Activated naive CD4-positive, alpha-beta T cell treated with anti-CD3 and anti-CD28 coated beads, Interleukin-2, amount 50 U/mL, for 72 hours (primary cell): ENCODE data around the gene TSSK2. TPM values are rescaled to one million over a fixed set of nuclear protein-coding genes. Genes with fewer than 3 reads are reported as not detected.

Experiments used
- ATAC-seq, 2 donors: fragments of 150-1000 bp; cut with Tn5 transposase; 2 replicates each; pipeline ENCODE4 v1.10.0; 2021; ENCODE audit warnings: mild to moderate bottlenecking in 2 of 2, moderate library complexity in 2 of 2
- DNase-seq, 2 donors: peaks; one replicate each; pipeline ENCODE4 v3.0.0; 2021 to 2022; ENCODE audit warnings: low spot score in 2 of 2
- H3K27ac Mint-ChIP-seq, 2 donors: one replicate each; pipeline ENCODE4 v1.8.0; 2022; ENCODE audit warnings: mild to moderate bottlenecking in 2 of 2, mixed read lengths in 2 of 2
- H3K36me3 Mint-ChIP-seq, 2 donors: one replicate each; pipeline ENCODE4 v1.8.0; 2022; ENCODE audit warnings: mixed read lengths in 2 of 2
- H3K9me3 Mint-ChIP-seq, 2 donors: one replicate each; pipeline ENCODE4 v1.8.0; 2022; ENCODE audit warnings: mixed read lengths in 2 of 2
- total RNA-seq, 2 donors: library from RNA; stranded (reverse); gene quantifications; one replicate each; pipeline ENCODE4 v1.2.3, GENCODE V29; 2022

Gene TSSK2
- total RNA-seq, 2 donors from 2014 or later: not detected

DNA sequence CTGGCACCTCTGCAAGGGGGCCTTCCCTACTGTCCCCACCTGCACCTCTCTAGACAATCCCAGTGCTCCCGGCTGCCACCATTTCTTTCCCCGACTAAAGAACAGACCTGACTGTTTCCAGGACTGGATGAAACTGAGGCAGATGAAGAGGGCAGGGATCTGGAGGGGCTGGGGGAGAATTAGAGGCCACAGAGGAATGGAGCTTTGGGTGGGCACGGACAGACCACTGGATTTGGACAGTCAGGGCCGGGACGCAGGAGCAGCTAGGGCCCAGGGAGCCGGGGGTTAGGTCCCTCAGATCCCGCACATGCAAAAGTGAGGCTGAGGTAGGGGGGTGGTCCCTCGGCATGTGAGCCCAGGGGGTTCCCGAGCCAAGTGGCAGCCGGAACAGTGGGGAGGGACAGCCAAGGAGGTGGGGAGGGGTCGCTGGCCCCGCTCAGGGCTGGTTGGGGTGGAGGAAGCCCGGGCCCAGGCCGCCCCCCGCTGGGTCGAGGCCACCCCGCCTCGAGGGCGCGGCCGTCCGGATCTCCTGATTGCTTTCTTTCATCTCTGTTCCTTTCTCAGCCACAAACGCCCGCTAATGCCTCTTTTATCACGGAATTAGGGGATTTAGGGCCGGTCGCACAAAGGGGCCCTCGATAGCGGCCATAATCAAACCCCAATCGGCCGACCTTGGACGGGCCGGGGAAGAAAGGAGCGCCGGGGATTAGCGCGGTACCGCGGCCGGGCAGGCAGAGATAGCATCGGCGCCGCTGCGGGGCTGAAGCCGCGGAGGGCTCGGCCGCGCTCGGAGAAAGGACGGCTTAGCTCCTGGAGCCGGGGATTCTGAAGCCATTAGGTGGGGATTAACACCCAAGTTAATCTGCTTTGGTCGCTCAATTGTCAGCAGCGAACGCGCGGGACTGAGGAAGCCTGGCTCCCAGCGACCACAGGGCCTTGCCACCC is 38.2 kb downstream of the TSSK2 start:
- ATAC-seq: no peak
- Mint-ChIP-seq H3K27ac (no peak overlapping the region), H3K9me3 (no peaks in the 10 kb centered on the region), H3K36me3 (peaks cover 10 to 14% of the 10 kb centered on the region in 2 donors)
- DNase-seq: no peak

DNA sequence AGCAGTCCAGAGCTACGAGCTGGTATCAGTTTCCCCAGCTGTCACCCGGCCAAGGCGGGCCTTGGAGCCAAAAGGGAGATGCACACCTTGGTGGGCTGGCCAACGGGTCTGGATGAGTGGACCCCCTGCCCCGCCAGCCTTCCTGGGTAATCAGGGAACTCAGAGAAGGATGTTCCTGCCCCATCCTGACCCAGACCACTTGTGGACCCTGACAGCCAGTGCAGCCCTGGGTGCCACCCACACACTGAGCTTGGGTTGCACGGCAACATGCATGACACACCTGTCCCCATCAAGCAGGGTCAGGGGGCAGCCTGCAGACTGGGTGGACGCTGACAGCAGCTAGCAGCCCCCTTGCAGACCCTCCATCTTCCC is 38.8 kb downstream of the TSSK2 start:
- Mint-ChIP-seq H3K36me3 (peaks cover 10 to 14% of the 10 kb centered on the region in 2 donors), H3K27ac (no peak overlapping the region), H3K9me3 (no peaks in the 10 kb centered on the region)
- no peak for DNase-seq
- no peak for ATAC-seq

DNA sequence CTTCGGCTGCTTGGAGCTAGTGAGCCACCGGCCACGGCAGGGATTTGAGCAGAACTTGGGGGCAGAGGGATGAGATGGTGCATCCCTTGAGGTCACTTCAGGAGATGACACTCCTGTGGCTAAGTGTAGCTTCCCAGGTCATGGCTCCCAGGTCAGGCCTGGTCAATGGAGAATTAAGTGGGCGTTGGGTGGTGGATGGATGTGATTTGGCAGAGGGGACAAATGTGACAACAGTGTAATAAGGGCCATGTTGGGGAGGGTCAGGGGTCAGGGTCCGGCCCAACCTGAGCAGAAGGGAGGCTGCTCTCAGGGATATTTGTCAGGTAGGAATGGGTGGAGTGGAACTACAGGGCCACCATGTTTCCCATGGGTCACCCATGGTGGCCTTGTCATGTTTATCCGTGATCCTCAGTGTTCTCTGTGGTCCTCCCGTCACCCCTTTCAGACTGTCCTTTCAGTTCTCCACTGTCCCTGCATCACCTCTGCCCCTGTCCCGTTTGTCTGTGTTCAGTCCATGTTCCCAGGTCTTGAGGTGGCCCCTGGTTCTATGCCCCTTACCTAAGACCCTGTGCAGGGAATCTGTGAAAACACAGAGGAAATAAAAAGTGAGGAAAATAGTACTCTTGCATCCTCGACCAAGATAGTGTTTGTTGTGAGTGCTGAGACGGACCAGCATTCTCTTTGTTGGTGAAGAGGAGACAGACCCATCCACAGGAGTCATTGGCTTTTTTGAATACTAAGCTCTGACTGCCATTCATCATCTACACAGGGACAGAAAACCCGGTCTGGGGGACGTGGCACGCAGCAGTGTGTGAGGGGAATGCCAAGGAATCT is 41.3 kb downstream of the TSSK2 start:
- Mint-ChIP-seq H3K27ac (peak overlapping the region; percentile 91 to 93), H3K36me3 (peaks cover 10 to 14% of the 10 kb centered on the region in 2 donors), H3K9me3 (no peaks in the 10 kb centered on the region)
- DNase-seq: no peak
- ATAC-seq: peak in 1 of 2 donors; percentile 10

DNA sequence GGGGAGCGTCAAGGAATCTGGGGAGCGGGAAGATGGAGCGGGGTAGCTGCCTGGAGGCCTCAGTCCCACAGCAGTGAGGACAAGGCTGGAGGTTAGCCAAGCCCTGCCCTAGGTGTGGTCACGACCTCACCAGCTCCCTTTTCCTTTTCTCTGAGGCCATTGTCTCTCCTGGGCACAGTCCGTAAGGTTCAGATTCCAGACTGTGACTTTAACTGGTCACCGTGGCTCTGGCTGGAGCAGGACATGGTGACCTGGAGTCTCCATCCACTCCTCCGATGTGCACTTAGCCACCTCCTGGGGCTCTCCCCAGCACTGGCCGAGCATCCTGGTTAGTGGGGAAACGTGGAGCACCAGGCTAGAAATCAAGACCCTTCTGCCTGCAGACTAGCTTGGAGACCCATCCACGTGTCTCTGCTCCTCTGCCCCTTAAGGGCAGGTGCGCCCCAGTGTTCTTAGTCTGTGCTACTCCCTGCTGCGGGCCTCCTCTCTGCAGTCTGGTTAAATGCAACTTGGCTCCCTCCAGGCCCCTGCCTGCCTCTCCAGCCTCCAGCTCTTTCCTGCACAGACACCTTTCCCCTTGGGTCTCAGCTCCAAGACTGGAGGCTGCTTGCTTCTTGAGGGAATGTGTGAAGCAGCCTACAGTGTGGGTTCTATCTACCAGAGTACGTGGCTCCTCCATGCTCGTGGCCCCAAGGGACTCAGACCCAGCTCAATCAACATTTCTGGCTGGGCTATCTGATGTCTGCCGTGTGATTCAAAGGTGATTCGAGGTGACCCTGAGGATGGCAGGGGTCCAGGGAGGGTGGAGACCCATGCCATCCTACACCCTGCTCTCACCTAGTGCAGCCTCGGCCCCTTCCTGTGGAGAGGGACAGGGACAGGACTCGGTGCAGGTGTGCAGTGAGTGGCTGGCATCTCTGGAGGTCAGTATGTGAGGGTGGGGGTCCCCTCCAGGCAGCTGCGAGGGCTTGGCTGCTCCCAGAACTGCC is 42.2 kb downstream of the TSSK2 start:
- peak overlapping the region; percentile 91 to 93 for H3K27ac Mint-ChIP-seq
- ATAC-seq (no peak), DNase-seq (no peak)
- H3K36me3 Mint-ChIP-seq: peaks cover 10 to 14% of the 10 kb centered on the region in 2 donors
- H3K9me3 Mint-ChIP-seq: no peaks in the 10 kb centered on the region

DNA sequence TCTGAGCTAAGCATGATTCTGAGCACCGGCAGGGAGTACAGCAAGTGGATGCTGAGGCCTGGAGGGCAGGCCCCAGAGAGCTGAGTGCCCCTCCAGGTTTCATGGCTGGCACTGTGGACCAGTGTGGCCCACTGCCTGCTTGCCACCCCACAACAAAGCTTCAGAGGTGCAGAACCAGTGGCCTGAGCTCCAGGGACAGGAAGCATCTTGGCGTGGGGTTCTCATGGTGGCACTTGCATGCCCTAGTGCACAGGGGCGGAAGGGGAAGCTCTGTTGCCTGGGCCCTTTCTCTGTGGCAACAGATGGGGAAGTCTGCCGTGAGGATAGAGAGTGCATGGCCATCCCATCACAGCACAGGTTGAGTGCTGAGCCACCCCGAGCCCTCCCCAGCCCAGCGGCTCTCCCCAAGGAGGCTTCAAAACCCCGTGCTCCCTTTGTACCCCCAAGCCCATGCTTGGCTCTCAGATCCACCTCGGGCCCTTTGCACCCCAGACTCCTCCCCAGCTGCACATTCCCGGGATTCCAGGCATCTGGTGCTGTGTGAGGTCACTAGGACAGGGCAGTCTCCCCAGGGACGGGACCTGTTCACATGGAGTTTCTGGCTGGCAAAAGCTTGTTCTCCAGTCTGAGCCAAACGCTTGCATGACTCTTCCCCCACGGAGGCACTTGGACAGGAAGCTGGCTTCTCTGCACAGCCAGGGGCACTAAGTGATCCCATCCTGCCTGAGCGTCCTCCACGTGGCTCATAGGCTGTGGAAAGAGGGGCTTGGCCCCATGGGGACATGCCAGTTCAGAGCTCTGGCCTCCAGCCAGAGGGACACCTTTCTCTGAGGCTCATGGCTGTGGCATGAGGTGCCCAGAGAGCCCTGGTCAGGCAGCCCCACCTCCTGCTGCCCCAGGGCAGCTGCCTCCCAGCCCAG is 43.3 kb downstream of the TSSK2 start:
- Mint-ChIP-seq H3K9me3 (no peaks in the 10 kb centered on the region), H3K27ac (no peak overlapping the region), H3K36me3 (peaks cover 10 to 14% of the 10 kb centered on the region in 2 donors)
- no peak for DNase-seq
- ATAC-seq: no peak

DNA sequence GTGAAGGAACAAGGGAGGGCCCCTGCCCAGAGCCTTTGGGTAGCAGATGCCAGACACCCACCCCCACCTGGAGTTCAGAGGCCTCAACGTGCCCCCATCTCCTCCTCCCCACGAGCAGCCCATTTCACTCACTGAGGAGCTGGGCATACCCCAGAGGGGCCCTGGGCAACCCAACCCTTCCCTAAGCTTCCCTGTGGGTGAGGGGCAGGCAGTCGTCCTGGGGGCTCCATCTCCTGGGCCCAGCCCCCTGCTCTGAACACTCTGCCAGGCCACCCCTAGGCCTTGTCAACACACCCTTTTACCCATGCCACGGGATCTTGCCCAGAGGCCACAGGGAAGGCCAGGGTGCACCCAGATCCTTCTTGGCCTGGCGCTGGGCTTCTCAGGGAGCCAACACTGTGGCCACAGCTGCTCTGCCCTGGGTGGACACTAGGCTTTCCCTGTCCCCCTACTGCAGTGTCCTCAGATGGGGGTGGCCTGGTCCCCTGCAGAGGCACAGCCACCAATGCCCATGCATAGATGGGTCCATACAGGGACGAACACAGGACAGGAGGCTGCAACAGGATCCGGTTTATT is 44.0 kb downstream of the TSSK2 start:
- no peak for DNase-seq
- Mint-ChIP-seq H3K9me3 (no peaks in the 10 kb centered on the region), H3K27ac (no peak overlapping the region), H3K36me3 (peaks cover 10 to 14% of the 10 kb centered on the region in 2 donors)
- no peak for ATAC-seq

DNA sequence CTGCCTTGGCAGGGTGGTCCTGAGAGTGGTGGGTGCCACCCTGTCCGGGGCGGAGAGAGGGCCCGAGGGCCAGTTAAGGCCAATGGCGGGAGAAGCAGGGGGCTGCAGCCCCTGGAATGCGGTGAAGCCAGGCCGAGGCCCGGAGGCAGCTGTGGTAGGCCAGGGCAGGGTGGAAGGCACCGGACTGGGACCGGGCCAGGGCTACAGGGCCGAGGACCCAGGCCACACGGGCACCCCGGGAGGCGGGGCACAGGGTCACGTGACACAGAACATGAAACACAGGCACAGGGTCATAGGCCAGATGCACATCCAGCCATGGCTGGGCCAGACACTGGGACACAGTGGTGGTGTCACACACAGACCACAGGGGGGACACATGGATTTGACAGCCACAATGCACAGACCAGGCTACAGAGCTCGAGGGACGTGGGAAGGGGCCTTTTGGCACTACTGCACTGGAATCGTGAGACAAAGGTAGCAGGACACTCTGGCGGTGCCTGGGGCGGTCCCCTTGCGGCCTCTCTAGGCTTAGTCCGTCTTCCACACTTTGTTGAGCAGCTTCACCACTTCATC is 44.6 kb downstream of the TSSK2 start:
- DNase-seq (no peak), ATAC-seq (no peak)
- no peaks in the 10 kb centered on the region for H3K9me3 Mint-ChIP-seq
- H3K36me3 Mint-ChIP-seq: peaks cover 10 to 14% of the 10 kb centered on the region in 2 donors
- peak overlapping the region in 1 of 2 donors; percentile 82 for H3K27ac Mint-ChIP-seq

DNA sequence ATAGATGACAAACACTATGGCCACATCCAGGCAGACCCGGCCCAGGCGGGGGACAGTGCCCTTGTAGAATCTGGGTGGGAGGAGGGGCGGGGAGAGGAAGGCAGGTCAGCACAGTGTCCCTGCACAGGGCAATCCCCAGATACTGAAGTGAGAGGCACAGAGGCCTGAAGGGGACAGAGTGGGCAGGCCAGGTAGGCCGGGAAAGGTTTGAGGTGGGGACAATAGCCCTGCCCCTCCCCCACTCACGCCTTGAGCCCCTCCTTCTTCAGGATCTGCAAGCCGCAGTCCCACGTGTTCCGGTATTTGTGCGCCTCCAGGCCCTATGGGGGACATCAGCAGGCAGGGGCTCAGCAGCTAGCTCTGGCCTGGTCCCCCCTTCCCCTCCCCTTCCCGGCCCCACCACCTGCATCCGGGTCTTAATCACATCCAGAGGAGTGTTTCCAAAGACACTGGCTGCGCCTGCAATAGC is 45.1 kb downstream of the TSSK2 start:
- Mint-ChIP-seq H3K36me3 (peaks cover 10 to 14% of the 10 kb centered on the region in 2 donors), H3K9me3 (no peaks in the 10 kb centered on the region), H3K27ac (no peak overlapping the region)
- no peak for ATAC-seq
- no peak for DNase-seq

DNA sequence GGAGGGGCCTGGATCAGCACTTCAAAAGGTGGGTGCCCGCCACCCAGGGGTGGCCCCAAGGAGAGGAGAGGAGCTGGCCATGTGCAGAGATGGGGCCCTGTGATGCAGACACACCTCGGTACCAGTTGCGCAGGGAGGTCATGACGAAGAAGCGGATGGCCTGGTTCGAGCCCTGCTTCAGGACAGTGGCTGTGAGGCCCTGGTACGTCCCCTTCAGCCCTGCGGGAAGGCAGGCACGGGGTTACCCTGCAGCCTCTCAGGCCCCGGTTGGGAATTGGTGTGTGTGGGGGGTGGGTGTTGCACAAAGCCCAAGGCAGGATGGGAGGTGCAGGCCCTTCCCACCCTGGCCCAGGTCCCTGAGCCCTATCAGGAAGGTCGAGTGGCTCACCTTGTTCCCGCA is 45.6 kb downstream of the TSSK2 start:
- DNase-seq: no peak
- no peaks in the 10 kb centered on the region for H3K9me3 Mint-ChIP-seq
- H3K36me3 Mint-ChIP-seq: peaks cover 10 to 11% of the 10 kb centered on the region in 2 donors
- no peak overlapping the region for H3K27ac Mint-ChIP-seq
- ATAC-seq: no peak

DNA sequence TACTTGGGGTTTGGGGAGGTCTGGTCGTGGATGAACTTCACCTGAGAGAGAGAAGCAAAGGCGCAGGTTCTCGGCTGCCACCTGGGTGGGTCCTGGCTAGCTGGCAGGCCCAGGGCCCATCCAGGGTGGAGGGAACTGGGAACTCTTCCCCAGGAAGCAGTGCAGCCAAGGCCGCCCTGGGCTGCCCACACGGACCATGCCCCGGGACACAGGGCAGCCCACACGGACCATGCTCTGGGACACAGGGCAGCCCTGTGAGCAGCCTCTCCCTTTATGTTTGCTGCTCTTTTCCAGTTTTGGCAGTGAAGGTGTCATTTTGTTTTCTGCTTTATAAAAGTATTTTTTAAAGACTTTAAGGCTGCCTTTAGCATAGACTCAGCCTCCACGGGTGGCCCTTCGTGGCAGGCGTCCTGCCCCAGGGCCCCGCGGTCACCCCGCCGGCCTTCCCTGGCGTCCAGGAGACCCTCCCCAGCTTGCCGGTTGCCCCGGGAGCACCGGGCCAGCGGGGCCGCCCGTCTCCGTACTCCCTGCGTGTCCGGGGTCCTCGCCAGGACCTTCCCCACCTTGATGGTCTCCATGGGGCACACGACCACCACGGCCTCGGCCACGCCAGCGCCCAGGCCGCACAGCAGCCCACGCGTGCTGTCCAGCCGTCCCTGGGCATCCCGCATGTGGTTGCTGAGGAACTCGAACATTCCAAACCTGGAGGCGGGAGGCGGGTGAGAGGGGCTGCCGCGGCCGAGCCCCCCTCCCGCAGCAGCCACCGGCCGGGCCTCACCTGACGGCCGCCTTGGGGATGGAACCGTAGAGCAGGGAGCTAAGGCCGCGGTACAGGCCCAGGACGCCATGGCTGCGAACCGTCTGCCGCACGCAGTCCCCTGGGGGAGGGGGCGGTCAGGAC is 46.3 kb downstream of the TSSK2 start:
- Mint-ChIP-seq H3K9me3 (no peaks in the 10 kb centered on the region), H3K27ac (peak overlapping the region in 1 of 2 donors; percentile 72), H3K36me3 (peaks cover 4% of the 10 kb centered on the region in 2 donors)
- ATAC-seq (no peak), DNase-seq (no peak)

DNA sequence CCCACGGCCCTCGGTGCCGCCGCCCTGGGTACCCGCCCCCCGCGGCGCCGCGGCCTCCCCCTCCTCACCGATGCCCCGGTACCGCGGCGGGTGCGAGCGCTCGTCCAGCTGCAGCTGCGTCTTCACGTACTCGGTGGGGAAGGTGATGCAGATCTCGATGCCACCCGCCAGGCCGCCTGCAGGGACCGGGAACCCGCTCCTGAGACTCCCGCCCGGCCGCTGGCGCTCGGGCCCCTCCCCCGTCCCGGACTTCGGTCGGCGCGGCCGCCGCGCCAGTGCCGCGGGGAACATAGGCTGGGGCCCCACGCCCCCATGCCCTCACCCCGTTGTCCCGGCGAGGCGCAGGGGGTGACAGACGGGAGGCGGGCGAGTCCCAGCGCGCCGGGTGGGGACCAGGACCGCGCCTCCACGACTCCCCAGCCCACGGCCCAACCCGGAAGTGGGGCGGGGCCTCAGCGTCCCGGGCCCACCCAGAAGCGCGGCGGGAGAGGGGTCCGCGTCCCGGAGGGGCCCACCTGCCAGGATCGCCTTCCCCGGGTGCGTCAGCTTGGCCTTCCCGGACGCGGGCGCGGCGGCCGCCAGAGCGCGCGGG is 47.1 kb downstream of the TSSK2 start:
- Mint-ChIP-seq H3K9me3 (no peaks in the 10 kb centered on the region), H3K36me3 (no peaks in the 10 kb centered on the region), H3K27ac (no peak overlapping the region)
- ATAC-seq (peak; percentile 39 to 68), DNase-seq (no peak)

DNA sequence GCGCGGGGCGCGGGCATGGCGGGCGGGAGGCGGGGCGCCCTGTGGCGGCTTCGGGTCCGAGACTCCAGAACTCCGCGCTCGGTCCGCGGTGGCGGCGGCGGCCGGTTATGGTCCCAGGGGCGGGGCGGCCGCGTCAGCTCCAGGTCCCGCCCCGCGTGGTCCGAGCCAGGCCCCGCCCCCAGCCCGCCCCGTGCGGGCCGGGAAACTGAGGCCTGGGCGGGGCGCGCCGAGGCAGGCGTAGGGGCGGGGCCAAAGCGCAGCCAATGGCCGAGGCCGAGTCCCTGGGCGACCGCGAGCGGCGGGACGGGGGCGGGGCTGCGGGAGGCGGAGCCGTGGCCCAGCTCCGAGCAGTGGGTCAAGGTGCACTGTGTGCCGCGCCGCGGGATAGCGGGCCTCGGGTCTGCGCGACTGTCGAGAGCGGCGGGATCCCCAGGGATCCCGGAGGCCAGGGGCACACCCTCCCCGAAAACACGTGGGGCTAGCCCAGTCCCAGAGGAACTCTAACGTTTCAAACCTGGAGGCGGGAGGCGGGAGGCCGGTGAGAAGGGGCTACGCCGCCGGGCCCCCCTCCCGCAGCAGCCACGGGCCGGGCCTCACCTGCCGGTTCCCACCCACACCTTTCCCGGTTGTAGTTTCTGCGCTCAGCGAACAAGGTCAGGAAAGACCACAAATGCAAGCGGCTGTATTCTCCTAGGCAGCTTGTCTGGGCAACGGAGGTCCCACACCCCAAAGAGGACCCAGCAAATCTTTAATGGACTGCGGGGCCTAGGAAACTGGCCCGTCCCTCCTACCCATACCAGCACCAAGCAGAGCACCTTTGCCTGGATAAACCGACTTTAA is 47.8 kb downstream of the TSSK2 start, which contains the start of gene SLC25A1:
TSS of gene SLC25A1 (minus strand) at position 80 of the 840 bp plus-strand sequence. CDS start at position 17, 63 bp downstream.
- Mint-ChIP-seq H3K36me3 (no peaks in the 10 kb centered on the region), H3K9me3 (no peaks in the 10 kb centered on the region), H3K27ac (peak within 1 kb of the TSS; percentile 72 to 82)
- ATAC-seq (peak; percentile 80 to 87), DNase-seq (peak; percentile 94 to 95)
